GM12878 (cell line): Measurements from ENCODE around the gene ANKRD33B. TPM values are rescaled to one million over a fixed set of nuclear protein-coding genes. Genes with fewer than 3 reads are reported as not detected.

Experiments used
- BCL11A ChIP-seq: IDR thresholded peaks from 2 replicates; pipeline ENCODE4 v1.6.1; 2011; ENCODE audit warnings: low read depth, low read length
- BCLAF1 ChIP-seq: fragments of 450-650 bp; IDR thresholded peaks from 2 replicates; pipeline ENCODE4 v1.6.1; 2017; ENCODE audit warnings: antibody characterized with exemption, mild to moderate bottlenecking, moderate library complexity
- CHD1 ChIP-seq: IDR thresholded peaks from 2 replicates; pipeline ENCODE4 v1.6.1; 2012; ENCODE audit warnings: low read depth, low read length, improper control_type of control experiment
- EGR1 ChIP-seq, 2 experiments: IDR thresholded peaks; 1 replicate in 1 of 2; 2 replicates in 1 of 2; pipeline ENCODE4 v1.6.1; 2011 to 2012; ENCODE audit warnings: low read depth in 2 of 2, low read length in 2 of 2, borderline replicate concordance in 1 of 2, mild to moderate bottlenecking in 1 of 2, moderate library complexity in 1 of 2
- EP300 ChIP-seq, 2 experiments: fragments of 150-350 bp in 1 of 2; IDR thresholded peaks; 2 replicates each; pipeline ENCODE4 v1.6.1; 2011 to 2012; ENCODE audit warnings: low read depth in 2 of 2, low read length in 2 of 2, borderline replicate concordance in 1 of 2, improper control_type of control experiment in 1 of 2, inconsistent platforms in 1 of 2; ENCODE audit not compliant: control insufficient read depth in 1 of 2
- FOXM1 ChIP-seq: IDR thresholded peaks from 2 replicates; pipeline ENCODE4 v1.6.1; 2012; ENCODE audit warnings: low read depth, mild to moderate bottlenecking, inconsistent platforms, low read length, moderate library complexity
- HDAC6 ChIP-seq: fragments of 200-600 bp; sonication (generic); IDR thresholded peaks from one replicate; pipeline ENCODE4 v1.8.0; 2017; ENCODE audit warnings: antibody characterized with exemption; ENCODE audit not compliant: unreplicated experiment
- LARP7 ChIP-seq: fragments of 450-650 bp; IDR thresholded peaks from 2 replicates; pipeline ENCODE4 v1.6.1; 2017; ENCODE audit warnings: mild to moderate bottlenecking
- POU2F2 ChIP-seq: IDR thresholded peaks from 3 replicates; pipeline ENCODE4 v1.6.1; 2011; ENCODE audit warnings: low read depth, mild to moderate bottlenecking, low read length, borderline replicate concordance
- RUNX3 ChIP-seq: IDR thresholded peaks from 2 replicates; pipeline ENCODE4 v1.6.1; 2012; ENCODE audit warnings: low read length, inconsistent platforms
- SREBF1 ChIP-seq: IDR thresholded peaks from 2 replicates; pipeline ENCODE4 v1.6.1; 2012; ENCODE audit warnings: mild to moderate bottlenecking, low read length
- STAT1 ChIP-seq: fragments of 450-650 bp; conservative IDR thresholded peaks from 2 replicates; pipeline ENCODE4 v1.6.1; 2014; ENCODE audit warnings: antibody characterized with exemption, mild to moderate bottlenecking
- TBL1XR1 ChIP-seq: IDR thresholded peaks from 2 replicates; pipeline ENCODE4 v1.6.1; 2012; ENCODE audit warnings: low read depth, low read length, improper control_type of control experiment
- TCF3 ChIP-seq: IDR thresholded peaks from 2 replicates; pipeline ENCODE4 v1.6.1; 2012; ENCODE audit warnings: low read depth, mild to moderate bottlenecking, low read length, borderline replicate concordance; ENCODE audit not compliant: insufficient read depth
- USF1 ChIP-seq: IDR thresholded peaks from 2 replicates; pipeline ENCODE4 v1.6.1; 2011; ENCODE audit warnings: borderline replicate concordance, low read depth, mild to moderate bottlenecking, moderate library complexity, mixed read lengths, low read length; ENCODE audit not compliant: insufficient read depth; ENCODE audit errors: extremely low read length
- polyA plus RNA-seq, 11 experiments: library from polyadenylated mRNA; depleted of rRNA in 4 of 11; unstranded in 6 of 11; stranded (reverse) in 5 of 11; fragments of >200 nt; fragmentation: Nextera tagmentation in 4 of 11; fragmentation: Illumina TruSeq in 1 of 11; extraction: Ambion mirVana in 4 of 11; extraction: Trizol in 1 of 11; gene quantifications; 1 replicate in 1 of 11; 2 replicates in 10 of 11; pipeline versions ENCODE4 v1.2.1 to v1.2.3, GENCODE V29; 2011 to 2016; ENCODE audit warnings: inconsistent platforms in 2 of 11, missing spikeins in 2 of 11, low read depth in 1 of 11
- total RNA-seq, 4 experiments: library from RNA; depleted of rRNA in 3 of 4; stranded (reverse); fragments of >200 nt in 3 of 4; fragmentation: Illumina TruSeq in 1 of 4; extraction: Trizol in 1 of 4; gene quantifications; 2 replicates each; pipeline versions ENCODE4 v1.2.1 to v1.2.3, GENCODE V29; 2013 to 2021
- TF ChIP-seq, protein P1 (sequence below): IDR thresholded peaks from 2 replicates; pipeline ENCODE4 v1.6.1; 2012; ENCODE audit warnings: improper control_type of control experiment, low read depth, low read length; ENCODE audit not compliant: insufficient replicate concordance
- TF ChIP-seq, protein P2 (sequence below): fragments of 450-650 bp; IDR thresholded peaks from 2 replicates; pipeline ENCODE4 v1.6.1; 2017; ENCODE audit warnings: borderline replicate concordance

The ANKRD33B gene
- total and polyA plus RNA-seq, 10 of the 15 experiments (the other 5 are each of a cell fraction or from before 2014, with no cell fraction given): 4.9 to 61.6 (median 15.6) TPM

GRCh38 chr5:10519729-10520128, 44.1 kb upstream of the ANKRD33B start (continued):
- TF ChIP-seq USF1 (no peak), CHD1 (no peak), EGR1 (IDR thresholded peaks at IDR 0.05; ENCODE audit: borderline replicate concordance in 1 of 2, low read depth in 2 of 2, low read length in 2 of 2) (no peak), BCLAF1 (no peak), SREBF1 (no peak), FOXM1 (no peak), RUNX3 (peak; percentile 37; the same call in 1 of the 2 replicates), TBL1XR1 (no peak), STAT1 (no peak), HDAC6 (no peak), BCL11A (peak; percentile 46; the same call in 1 of the 2 replicates), LARP7 (no peak), TCF3 (no peak), EP300 (IDR thresholded peaks at IDR 0.05; ENCODE audit: borderline replicate concordance in 1 of 2, control insufficient read depth in 1 of 2, low read depth in 2 of 2, low read length in 2 of 2) (no peak), POU2F2 (peak; percentile 58; the same call in 1 of the 3 replicates)
- TF ChIP-seq, protein P1, sequence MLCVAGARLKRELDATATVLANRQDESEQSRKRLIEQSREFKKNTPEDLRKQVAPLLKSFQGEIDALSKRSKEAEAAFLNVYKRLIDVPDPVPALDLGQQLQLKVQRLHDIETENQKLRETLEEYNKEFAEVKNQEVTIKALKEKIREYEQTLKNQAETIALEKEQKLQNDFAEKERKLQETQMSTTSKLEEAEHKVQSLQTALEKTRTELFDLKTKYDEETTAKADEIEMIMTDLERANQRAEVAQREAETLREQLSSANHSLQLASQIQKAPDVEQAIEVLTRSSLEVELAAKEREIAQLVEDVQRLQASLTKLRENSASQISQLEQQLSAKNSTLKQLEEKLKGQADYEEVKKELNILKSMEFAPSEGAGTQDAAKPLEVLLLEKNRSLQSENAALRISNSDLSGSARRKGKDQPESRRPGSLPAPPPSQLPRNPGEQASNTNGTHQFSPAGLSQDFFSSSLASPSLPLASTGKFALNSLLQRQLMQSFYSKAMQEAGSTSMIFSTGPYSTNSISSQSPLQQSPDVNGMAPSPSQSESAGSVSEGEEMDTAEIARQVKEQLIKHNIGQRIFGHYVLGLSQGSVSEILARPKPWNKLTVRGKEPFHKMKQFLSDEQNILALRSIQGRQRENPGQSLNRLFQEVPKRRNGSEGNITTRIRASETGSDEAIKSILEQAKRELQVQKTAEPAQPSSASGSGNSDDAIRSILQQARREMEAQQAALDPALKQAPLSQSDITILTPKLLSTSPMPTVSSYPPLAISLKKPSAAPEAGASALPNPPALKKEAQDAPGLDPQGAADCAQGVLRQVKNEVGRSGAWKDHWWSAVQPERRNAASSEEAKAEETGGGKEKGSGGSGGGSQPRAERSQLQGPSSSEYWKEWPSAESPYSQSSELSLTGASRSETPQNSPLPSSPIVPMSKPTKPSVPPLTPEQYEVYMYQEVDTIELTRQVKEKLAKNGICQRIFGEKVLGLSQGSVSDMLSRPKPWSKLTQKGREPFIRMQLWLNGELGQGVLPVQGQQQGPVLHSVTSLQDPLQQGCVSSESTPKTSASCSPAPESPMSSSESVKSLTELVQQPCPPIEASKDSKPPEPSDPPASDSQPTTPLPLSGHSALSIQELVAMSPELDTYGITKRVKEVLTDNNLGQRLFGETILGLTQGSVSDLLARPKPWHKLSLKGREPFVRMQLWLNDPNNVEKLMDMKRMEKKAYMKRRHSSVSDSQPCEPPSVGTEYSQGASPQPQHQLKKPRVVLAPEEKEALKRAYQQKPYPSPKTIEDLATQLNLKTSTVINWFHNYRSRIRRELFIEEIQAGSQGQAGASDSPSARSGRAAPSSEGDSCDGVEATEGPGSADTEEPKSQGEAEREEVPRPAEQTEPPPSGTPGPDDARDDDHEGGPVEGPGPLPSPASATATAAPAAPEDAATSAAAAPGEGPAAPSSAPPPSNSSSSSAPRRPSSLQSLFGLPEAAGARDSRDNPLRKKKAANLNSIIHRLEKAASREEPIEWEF: no peak
- TF ChIP-seq, protein P2, sequence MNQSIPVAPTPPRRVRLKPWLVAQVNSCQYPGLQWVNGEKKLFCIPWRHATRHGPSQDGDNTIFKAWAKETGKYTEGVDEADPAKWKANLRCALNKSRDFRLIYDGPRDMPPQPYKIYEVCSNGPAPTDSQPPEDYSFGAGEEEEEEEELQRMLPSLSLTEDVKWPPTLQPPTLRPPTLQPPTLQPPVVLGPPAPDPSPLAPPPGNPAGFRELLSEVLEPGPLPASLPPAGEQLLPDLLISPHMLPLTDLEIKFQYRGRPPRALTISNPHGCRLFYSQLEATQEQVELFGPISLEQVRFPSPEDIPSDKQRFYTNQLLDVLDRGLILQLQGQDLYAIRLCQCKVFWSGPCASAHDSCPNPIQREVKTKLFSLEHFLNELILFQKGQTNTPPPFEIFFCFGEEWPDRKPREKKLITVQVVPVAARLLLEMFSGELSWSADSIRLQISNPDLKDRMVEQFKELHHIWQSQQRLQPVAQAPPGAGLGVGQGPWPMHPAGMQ: no peak
